Gastroesophageal sphincter (tissue), 3 donors: ENCODE data around the gene RAD51B.

Experiments used
- EP300 ChIP-seq: sonication (generic); formaldehyde crosslinking; IDR thresholded peaks from one replicate; pipeline ENCODE4 v1.6.1; 2017; ENCODE audit warnings: antibody characterized with exemption, mild to moderate bottlenecking
- POLR2A ChIP-seq, 2 donors: fragments of 450-650 bp; IDR thresholded peaks; one replicate each; pipeline ENCODE4 v1.6.1; 2017; ENCODE audit warnings: antibody characterized with exemption in 2 of 2, mild to moderate bottlenecking in 2 of 2, moderate library complexity in 1 of 2
- POLR2AphosphoS5 ChIP-seq: sonication (generic); formaldehyde crosslinking; IDR thresholded peaks from one replicate; pipeline ENCODE4 v1.6.1; 2017; ENCODE audit warnings: antibody characterized with exemption
- TF ChIP-seq, protein P1 (sequence below), 4 experiments: fragments of 200-600 bp in 2 of 4; fragments of 450-650 bp in 2 of 4; sonication (generic) in 1 of 4; IDR thresholded peaks; one replicate each; pipeline ENCODE4 v1.5.1; 2017 to 2019; ENCODE audit warnings: antibody characterized with exemption in 4 of 4, mild to moderate bottlenecking in 2 of 4, moderate library complexity in 2 of 4

GRCh38 chr14:68345738-68346137, 526.2 kb downstream of the RAD51B start:
- TF ChIP-seq, protein P1, sequence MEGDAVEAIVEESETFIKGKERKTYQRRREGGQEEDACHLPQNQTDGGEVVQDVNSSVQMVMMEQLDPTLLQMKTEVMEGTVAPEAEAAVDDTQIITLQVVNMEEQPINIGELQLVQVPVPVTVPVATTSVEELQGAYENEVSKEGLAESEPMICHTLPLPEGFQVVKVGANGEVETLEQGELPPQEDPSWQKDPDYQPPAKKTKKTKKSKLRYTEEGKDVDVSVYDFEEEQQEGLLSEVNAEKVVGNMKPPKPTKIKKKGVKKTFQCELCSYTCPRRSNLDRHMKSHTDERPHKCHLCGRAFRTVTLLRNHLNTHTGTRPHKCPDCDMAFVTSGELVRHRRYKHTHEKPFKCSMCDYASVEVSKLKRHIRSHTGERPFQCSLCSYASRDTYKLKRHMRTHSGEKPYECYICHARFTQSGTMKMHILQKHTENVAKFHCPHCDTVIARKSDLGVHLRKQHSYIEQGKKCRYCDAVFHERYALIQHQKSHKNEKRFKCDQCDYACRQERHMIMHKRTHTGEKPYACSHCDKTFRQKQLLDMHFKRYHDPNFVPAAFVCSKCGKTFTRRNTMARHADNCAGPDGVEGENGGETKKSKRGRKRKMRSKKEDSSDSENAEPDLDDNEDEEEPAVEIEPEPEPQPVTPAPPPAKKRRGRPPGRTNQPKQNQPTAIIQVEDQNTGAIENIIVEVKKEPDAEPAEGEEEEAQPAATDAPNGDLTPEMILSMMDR (IDR thresholded peaks at IDR 0.05) = no peak
- no peak for TF ChIP-seq POLR2AphosphoS5
- TF ChIP-seq POLR2A (IDR thresholded peaks at IDR 0.05) = no peak
- no peak for TF ChIP-seq EP300
